Measurements from ENCODE around the gene TMEM204.

TMEM204 gene

DNA sequence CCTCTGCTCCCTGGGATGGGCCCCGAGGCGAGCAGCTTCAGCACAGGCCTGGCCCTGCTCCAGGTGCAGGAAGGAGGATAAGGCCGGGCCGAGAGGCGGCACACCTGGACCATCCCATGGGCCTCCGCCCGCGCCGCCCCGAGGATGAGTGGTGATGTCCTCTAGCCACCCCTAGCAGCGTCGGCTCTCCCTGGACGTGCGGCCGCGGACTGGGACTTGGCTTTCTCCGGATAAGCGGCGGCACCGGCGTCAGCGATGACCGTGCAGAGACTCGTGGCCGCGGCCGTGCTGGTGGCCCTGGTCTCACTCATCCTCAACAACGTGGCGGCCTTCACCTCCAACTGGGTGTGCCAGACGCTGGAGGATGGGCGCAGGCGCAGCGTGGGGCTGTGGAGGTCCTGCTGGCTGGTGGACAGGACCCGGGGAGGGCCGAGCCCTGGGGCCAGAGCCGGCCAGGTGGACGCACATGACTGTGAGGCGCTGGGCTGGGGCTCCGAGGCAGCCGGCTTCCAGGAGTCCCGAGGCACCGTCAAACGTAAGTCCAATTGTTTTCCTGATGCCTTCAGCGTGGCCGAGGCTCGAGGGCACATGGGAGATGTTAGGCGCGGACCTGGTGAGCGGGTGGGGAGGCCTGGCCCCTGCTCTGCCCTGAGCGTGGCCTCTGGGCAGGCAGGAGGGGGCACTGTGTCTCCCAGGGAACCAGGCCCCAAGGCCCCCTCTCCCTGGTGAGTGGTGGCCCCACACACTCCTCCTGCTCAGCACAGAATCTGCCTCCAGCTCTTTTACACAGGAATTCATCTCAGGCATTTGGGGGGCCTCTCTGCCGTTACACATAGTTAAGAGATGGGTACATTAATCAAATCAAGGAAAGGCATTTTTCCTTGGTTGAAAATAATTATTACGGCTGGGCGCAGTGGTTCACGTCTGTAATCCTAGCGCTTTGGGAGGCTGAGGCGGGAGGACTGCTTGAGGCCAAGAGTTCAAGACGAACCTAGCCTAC lies 855 bp downstream of the TMEM204 start:
- TF ChIP-seq, protein P1, sequence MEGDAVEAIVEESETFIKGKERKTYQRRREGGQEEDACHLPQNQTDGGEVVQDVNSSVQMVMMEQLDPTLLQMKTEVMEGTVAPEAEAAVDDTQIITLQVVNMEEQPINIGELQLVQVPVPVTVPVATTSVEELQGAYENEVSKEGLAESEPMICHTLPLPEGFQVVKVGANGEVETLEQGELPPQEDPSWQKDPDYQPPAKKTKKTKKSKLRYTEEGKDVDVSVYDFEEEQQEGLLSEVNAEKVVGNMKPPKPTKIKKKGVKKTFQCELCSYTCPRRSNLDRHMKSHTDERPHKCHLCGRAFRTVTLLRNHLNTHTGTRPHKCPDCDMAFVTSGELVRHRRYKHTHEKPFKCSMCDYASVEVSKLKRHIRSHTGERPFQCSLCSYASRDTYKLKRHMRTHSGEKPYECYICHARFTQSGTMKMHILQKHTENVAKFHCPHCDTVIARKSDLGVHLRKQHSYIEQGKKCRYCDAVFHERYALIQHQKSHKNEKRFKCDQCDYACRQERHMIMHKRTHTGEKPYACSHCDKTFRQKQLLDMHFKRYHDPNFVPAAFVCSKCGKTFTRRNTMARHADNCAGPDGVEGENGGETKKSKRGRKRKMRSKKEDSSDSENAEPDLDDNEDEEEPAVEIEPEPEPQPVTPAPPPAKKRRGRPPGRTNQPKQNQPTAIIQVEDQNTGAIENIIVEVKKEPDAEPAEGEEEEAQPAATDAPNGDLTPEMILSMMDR (IDR thresholded peaks at IDR 0.05) = no peak

DNA sequence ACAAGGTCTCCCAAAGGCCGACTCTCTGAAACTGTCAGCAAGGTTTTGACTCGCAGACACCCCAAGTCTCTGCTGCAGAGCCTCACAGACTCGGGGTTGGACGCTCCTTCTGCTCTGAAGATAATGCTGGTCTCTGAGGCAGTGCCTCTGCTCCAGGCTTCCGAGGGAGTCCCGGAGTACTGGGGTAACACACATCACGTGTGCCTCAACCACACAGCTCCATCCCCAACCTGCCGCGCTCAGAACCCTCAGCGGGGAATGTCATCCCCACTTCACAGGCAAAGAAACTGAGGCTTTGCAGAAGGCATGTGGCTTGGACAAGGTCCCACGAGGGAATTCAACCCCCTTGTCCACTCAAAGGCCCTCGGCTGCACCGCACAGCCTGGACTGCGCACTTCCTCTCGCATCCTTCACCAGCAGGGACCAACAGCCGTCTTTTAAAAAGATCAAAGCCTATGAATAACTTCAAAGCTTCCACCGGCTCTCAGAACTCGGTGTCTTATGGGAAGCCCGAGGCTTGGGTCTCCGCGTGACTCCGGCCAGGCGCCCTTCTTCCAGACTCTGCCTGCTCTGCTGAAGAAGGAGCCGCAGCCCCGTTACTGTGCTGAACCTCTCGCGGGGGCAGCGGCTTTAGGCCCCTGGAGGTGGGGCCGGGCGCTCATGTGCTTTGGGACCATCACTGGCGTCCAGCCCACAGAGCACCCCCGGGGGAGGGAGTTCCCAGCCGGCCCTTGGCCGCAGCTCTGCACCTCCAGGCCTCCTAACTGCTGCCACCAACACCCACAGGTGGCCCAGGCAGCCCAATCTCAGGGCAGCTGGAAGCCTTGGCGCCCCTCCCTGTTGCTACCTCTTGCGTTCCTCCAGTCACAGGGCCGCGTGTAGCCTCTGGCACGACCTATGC lies 2.2 kb downstream of the TMEM204 start:
- TF ChIP-seq, protein P1 (IDR thresholded peaks at IDR 0.05) = no peak

DNA sequence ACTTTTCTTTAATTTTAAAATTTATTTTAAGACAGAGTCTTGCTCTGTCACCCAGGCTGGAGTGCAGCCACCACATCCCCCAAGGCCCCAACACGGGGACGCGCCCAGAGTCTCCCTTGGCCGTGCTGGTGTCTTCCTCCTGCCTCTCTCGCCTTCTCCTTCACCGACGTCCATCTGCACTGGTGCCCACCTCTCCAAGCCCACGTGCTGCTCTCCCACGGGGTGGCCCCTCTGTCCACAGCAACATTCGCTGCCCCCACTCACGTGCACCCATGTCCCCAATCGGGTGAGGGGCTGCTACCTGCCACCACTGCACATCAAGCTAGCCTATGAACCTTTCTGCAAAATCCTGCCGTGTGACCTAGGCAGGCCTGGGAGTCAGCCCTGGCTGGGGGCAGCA lies 3.1 kb downstream of the TMEM204 start:
- TF ChIP-seq, protein P1 (IDR thresholded peaks at IDR 0.05) = no peak

DNA sequence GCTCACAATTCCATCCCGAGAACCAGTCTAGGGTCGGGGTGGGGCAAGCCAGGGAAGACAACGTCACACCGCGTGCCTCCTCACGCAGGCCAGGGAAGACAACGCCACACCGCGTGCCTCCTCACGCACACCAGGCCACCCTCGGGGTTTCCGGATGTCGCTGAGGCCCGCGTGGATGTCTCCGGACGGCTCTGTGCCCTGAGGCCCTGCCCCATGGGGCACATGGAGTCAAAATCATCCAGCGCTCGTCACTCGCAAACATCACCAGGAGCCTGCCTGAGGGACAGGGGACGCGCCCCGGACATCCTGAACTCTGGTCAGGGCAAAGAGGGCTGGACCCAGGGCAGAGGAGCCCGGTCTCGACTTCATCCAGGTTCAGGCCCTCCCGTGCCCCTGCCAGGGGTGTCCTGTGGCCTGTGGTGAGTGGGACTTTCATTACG lies 3.7 kb downstream of the TMEM204 start:
- TF ChIP-seq, protein P1 (IDR thresholded peaks at IDR 0.05) = no peak

DNA sequence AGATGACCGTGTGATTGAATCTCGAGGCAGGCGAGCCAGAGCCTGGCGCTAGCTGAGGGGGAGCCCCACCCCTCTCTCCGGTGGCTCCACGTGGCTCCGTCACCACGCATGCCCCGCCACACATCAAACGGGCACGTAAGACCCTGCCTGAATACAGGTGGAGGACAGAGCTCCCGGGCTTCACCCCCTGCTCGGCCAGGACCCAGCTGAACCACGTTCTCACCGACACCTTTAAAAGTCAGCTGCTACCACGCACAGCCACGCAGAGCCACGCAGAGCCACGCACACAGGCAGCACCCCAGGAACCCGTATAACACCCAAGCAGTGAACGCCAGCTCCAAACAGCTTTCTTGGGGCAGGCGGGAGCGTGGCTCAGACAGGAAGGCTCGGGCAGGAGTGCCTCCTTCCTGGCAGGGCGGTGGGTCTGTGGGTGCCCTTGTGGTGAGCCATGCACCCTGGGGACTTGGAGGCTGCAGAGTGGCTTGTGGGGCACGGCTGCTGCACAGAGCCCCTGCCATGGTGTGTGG lies 4.4 kb downstream of the TMEM204 start:
- TF ChIP-seq, protein P1 (IDR thresholded peaks at IDR 0.05) = no peak

DNA sequence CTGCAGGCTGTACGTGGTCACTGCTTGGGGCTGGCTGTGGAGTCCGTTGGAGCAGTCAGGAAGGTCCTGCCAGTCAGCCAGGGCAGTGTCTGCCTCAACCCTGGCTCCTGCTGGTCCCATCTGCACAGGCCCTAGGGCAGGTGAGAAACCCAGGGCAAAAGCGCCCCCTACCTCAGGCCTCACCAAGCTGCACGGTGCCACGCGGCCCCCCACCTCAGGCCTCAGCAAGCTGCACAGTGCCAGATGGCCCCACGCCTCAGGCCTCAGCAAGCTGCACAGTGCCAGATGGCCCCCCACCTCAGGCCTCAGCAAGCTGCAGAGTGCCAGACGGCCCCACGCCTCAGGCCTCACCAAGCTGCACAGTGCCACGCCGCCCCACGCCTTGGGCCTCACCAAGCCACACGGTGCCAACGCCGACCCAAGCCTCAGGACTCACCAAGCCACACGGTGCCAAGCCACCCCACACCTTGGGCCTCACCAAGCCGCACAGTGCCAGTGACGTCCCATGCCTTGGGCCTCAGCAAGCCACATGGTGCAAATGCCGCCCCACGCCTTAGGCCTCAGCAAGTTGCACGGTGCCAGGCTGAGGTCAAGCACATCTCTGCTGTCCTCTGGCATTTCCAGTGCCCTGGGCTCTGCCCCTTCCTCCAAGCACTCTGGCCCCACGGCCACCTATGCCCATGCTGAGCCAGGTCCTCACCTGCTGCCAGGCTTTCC lies 5.5 kb downstream of the TMEM204 start:
- TF ChIP-seq, protein P1 (IDR thresholded peaks at IDR 0.05) = no peak
